DOHH2 (cell line): ENCODE measurements around the gene C1orf159.

Source experiments
- CTCF ChIP-seq: fragments of 200-600 bp; sonication (generic); IDR thresholded peaks from one replicate; pipeline ENCODE4 v1.5.1; 2014; ENCODE audit warnings: antibody characterized with exemption, mild to moderate bottlenecking, low read depth, low read length; ENCODE audit not compliant: poor library complexity, severe bottlenecking
- EZH2phosphoT487 ChIP-seq: fragments of 200-600 bp; sonication (generic); IDR thresholded peaks from 2 replicates; pipeline ENCODE4 v1.6.1; 2017; ENCODE audit warnings: borderline replicate concordance, mild to moderate bottlenecking, antibody characterized with exemption, low read length, moderate library complexity, mixed read lengths

- TF ChIP-seq CTCF (no peak), EZH2phosphoT487 (no peak)
Observed at GRCh38 chr1:1082239-1082775, 33.6 kb downstream of the C1orf159 start.
